BJ (cell line): ENCODE measurements around the gene MEF2D. TPM values are rescaled to one million over a fixed set of nuclear protein-coding genes. Genes with fewer than 3 reads are reported as not detected.

ENCODE experiments used
- CTCF ChIA-PET: fragments of 350-600 bp; formaldehyde crosslinking; extraction: SDS; loops from one replicate; lab custom pipeline; 2021; ENCODE audit warnings: antibody characterized with exemption, inconsistent platforms; lab: Yijun Ruan, JAX
- POLR2A ChIA-PET: fragments of 300-600 bp; sonication (Branson Sonifier 250); formaldehyde crosslinking; extraction: SDS; loops from one replicate; lab custom pipeline; 2021; ENCODE audit warnings: antibody characterized with exemption; lab: Charles Lee
- DNase-seq: peaks from one replicate; pipeline ENCODE4 v3.0.0-alpha.2; 2011; ENCODE audit warnings: low read depth
- H3K27me3 ChIP-seq: 2 replicates; pipeline ENCODE4 v1.6.0; 2011; ENCODE audit warnings: low read length; ENCODE audit not compliant: control insufficient read depth, insufficient read depth
- H3K36me3 ChIP-seq: 2 replicates; pipeline ENCODE4 v1.5.1; 2011; ENCODE audit warnings: low read length; ENCODE audit not compliant: control insufficient read depth, insufficient read depth
- H3K4me3 ChIP-seq: 2 replicates; pipeline ENCODE4 v1.5.1; 2011; ENCODE audit warnings: low read depth, mild to moderate bottlenecking, control low read depth, low read length
- polyA plus RNA-seq: library from polyadenylated mRNA; depleted of rRNA; stranded (reverse); fragments of >200 nt; gene quantifications from 2 replicates; pipeline ENCODE4 v1.2.3, GENCODE V29; 2011
- TF ChIP-seq, protein P1 (sequence below): IDR thresholded peaks from 2 replicates; pipeline ENCODE4 v1.5.1; 2011; ENCODE audit warnings: low read depth, mild to moderate bottlenecking, control low read depth, inconsistent platforms, low read length, moderate library complexity; ENCODE audit not compliant: insufficient read depth

The MEF2D gene
- polyA plus RNA-seq, 1 experiment = 15.1 TPM

DNA sequence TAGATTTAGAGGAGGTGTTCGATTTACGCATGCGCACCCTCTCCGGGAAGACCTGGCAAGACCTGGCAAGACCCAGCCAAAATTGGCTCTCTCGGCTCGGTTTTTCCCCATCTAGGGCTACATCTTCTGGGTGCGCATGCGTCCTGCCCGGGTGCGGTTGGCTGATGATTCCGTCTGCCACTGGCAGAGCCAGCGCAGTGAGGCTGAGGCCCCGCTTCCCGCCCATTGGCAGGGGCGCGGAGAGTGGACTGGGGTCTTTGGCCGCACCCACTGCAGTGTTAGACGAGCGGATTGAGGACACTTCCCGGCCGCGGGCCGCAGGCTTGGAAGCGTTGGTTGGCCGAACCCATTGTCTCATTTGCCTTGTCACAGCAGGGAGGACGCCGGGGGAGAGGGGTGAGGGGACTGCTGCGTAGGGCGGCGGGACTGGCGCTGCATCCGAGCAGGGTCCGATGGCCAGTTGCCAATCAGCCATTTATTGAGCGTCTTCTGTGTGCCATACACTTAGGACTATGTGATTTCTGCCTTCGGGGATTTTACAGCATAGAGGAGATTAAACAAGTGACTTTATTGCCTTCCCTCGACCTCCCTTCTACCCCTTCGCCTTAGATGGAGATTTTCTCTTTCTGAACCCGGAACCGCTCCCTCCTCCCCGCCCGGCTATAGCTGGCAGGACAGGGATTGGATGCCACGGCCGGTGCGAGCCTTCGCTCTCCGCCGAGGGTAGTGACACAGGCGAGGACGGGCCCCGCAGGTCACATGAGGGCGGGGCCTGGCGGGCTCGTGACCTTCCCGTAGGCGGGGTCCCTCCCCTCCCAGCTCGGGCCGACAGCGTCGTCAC, 43.7 kb downstream of the MEF2D start:
- TF ChIP-seq, protein P1, sequence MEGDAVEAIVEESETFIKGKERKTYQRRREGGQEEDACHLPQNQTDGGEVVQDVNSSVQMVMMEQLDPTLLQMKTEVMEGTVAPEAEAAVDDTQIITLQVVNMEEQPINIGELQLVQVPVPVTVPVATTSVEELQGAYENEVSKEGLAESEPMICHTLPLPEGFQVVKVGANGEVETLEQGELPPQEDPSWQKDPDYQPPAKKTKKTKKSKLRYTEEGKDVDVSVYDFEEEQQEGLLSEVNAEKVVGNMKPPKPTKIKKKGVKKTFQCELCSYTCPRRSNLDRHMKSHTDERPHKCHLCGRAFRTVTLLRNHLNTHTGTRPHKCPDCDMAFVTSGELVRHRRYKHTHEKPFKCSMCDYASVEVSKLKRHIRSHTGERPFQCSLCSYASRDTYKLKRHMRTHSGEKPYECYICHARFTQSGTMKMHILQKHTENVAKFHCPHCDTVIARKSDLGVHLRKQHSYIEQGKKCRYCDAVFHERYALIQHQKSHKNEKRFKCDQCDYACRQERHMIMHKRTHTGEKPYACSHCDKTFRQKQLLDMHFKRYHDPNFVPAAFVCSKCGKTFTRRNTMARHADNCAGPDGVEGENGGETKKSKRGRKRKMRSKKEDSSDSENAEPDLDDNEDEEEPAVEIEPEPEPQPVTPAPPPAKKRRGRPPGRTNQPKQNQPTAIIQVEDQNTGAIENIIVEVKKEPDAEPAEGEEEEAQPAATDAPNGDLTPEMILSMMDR = no peak
- ChIA-PET CTCF (interaction anchor here (0.7 to 5.3 kb wide), 22 partner anchors 9 to 237 kb away, joined by 3 to 43 read pairs (median 4); partner anchors contain the start of genes GPATCH4, IQGAP3 and MEF2D), POLR2A (interaction anchor here (1.3 kb wide), 1 partner anchor 114 kb away, joined by 3 read pairs; no protein-coding TSS in a partner anchor)
- no peaks in the 10 kb centered on the region for H3K36me3 ChIP-seq
- DNase-seq = peak; percentile 89
- H3K4me3 ChIP-seq = peak overlapping the region; percentile 47
- peaks cover under 1% of the 10 kb centered on the region; the same call in 1 of the 2 replicates for H3K27me3 ChIP-seq

- CTCF ChIA-PET = interaction anchor here (0.6 to 5.3 kb wide), 13 partner anchors 10 to 381 kb away, joined by 3 to 43 read pairs (median 3); partner anchors contain the start of gene MEF2D
- H3K36me3 ChIP-seq = no peaks in the 10 kb centered on the region
- DNase-seq = no peak
- peaks cover 2% of the 10 kb centered on the region; the same call in 1 of the 2 replicates for H3K27me3 ChIP-seq
- TF ChIP-seq, protein P1 = no peak
- POLR2A ChIA-PET = no interaction called here
- H3K4me3 ChIP-seq = no peak overlapping the region
Measured at GRCh38 chr1:156455362-156455761, 45.2 kb downstream of the MEF2D start.

- POLR2A ChIA-PET = no interaction called here
- CTCF ChIA-PET = interaction anchor here (5.3 kb wide), 1 partner anchor 68 kb away, joined by 43 read pairs; no protein-coding TSS in a partner anchor
- TF ChIP-seq, protein P1 = no peak
- H3K4me3 ChIP-seq = no peak overlapping the region
- no peaks in the 10 kb centered on the region for H3K36me3 ChIP-seq
- H3K27me3 ChIP-seq = peaks cover 9% of the 10 kb centered on the region
- DNase-seq = no peak
Measured at GRCh38 chr1:156452907-156453306, 47.7 kb downstream of the MEF2D start.

- Histone ChIP-seq H3K36me3 (no peaks in the 10 kb centered on the region), H3K27me3 (peaks cover 11% of the 10 kb centered on the region), H3K4me3 (no peak overlapping the region)
- ChIA-PET CTCF (interaction anchor here (1.1 to 5.3 kb wide), 2 partner anchors 67 to 157 kb away, joined by 6 to 43 read pairs; no protein-coding TSS in a partner anchor), POLR2A (no interaction called here)
- TF ChIP-seq, protein P1 = no peak
- DNase-seq = no peak
Measured at GRCh38 chr1:156451505-156452160, 48.9 kb downstream of the MEF2D start.
